Mucosa of descending colon (tissue), 3 donors: Measurements from ENCODE around the gene PCDHB6. TPM values are rescaled to one million over a fixed set of nuclear protein-coding genes. Genes with fewer than 3 reads are reported as not detected.
"Not testable (repeated sequence)": the region's sequence is repeated elsewhere in the genome, so short reads cannot be mapped to it uniquely, and the experiment has no call there.

Source experiments
- ATAC-seq: fragments of 200-7000 bp; cut with Tn5 transposase; one replicate; pipeline ENCODE4 v1.9.1; 2020; ENCODE audit warnings: mild to moderate bottlenecking, moderate library complexity
- DNase-seq, 3 donors: peaks; one replicate each; pipeline ENCODE4 v3.0.0-alpha.2; 2020
- H3K36me3 ChIP-seq: fragments of 200-600 bp; one replicate; pipeline ENCODE4 v1.8.0; 2021; ENCODE audit warnings: low read depth, mild to moderate bottlenecking
- H3K4me1 ChIP-seq: fragments of 200-600 bp; one replicate; pipeline ENCODE4 v1.8.0; 2021; ENCODE audit warnings: low read depth, mild to moderate bottlenecking
- H3K4me3 ChIP-seq: fragments of 200-600 bp; one replicate; pipeline ENCODE4 v1.8.0; 2021; ENCODE audit warnings: mild to moderate bottlenecking
- H3K9me3 ChIP-seq: fragments of 200-600 bp; one replicate; pipeline ENCODE4 v1.8.0; 2021; ENCODE audit warnings: mild to moderate bottlenecking
- intact Hi-C, 2 donors: fragments of 100-400 bp; cut with DNase I in 1 of 2; cut with micrococcal nuclease in 1 of 2; formaldehyde crosslinking; loops; one replicate each; pipeline versions ENCODE4 v1.11.0 to v1.11.1; 2022; cut with DNase I, micrococcal nuclease
- total RNA-seq, 3 donors: library from RNA; stranded (reverse); fragmentation: NEBNext Ultra II Directional in 2 of 3; extraction: Animal tissue kit (Norgen Biotek cat#: 25700) in 2 of 3; gene quantifications; one replicate each; pipeline versions ENCODE4 v1.2.1 to v1.2.4, GENCODE V29; 2021 to 2023
- TF ChIP-seq, protein P1 (sequence below): fragments of 200-600 bp; IDR thresholded peaks from one replicate; pipeline ENCODE4 v1.8.0; 2022; ENCODE audit warnings: antibody characterized with exemption, mild to moderate bottlenecking
- donor health status: DM: no; HTN: no; CAD: no; lungs with moderate emphysema.
- donor health status: DM: no; HTN: no; CAD: no.
- donor health status: DM: no; HTN: yes; CAD: no.

Gene PCDHB6
- total RNA-seq, 3 donors from 2014 or later: 0.24 to 0.60 (median 0.29) TPM

DNA sequence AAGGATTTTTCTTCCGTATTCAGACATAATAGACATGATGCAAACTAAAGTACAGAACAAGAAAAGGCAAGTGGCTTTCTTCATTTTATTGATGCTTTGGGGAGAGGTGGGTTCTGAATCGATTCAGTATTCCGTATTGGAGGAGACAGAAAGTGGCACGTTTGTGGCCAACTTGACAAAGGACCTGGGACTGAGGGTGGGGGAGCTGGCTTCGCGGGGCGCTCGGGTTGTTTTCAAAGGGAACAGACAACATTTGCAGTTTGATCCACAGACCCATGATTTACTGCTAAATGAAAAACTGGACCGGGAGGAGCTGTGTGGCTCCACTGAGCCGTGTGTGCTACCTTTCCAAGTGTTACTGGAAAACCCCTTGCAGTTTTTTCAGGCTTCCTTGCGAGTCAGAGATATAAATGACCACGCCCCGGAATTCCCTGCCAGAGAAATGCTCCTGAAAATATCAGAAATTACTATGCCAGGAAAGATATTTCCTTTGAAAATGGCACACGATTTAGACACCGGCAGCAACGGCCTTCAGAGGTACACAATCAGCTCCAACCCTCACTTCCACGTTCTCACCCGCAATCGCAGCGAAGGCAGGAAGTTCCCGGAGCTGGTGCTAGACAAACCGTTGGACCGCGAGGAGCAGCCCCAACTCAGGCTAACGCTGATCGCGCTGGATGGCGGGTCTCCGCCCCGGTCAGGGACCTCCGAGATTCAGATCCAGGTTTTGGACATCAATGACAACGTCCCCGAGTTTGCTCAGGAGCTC, 551 bp downstream of the PCDHB6 start:
- TF ChIP-seq, protein P1, sequence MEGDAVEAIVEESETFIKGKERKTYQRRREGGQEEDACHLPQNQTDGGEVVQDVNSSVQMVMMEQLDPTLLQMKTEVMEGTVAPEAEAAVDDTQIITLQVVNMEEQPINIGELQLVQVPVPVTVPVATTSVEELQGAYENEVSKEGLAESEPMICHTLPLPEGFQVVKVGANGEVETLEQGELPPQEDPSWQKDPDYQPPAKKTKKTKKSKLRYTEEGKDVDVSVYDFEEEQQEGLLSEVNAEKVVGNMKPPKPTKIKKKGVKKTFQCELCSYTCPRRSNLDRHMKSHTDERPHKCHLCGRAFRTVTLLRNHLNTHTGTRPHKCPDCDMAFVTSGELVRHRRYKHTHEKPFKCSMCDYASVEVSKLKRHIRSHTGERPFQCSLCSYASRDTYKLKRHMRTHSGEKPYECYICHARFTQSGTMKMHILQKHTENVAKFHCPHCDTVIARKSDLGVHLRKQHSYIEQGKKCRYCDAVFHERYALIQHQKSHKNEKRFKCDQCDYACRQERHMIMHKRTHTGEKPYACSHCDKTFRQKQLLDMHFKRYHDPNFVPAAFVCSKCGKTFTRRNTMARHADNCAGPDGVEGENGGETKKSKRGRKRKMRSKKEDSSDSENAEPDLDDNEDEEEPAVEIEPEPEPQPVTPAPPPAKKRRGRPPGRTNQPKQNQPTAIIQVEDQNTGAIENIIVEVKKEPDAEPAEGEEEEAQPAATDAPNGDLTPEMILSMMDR: no peak
- Histone ChIP-seq H3K9me3 (peaks cover 41% of the 10 kb centered on the region), H3K36me3 (no peaks in the 10 kb centered on the region), H3K4me3 (no peak overlapping the region), H3K4me1 (no peaks in the 10 kb centered on the region)
- intact Hi-C loops: no loop called here
- no peak for DNase-seq
- no peak for ATAC-seq

DNA sequence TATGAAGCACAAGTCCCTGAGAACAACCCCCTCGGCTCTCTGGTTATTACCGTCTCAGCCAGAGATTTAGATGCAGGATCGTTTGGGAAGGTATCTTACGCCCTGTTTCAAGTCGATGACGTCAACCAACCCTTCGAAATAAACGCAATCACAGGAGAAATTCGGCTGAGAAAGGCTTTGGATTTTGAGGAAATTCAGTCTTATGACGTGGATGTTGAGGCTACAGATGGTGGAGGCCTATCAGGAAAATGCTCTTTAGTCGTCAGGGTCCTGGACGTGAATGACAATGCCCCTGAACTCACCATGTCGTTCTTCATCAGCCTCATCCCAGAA, 1.1 kb downstream of the PCDHB6 start:
- Histone ChIP-seq H3K9me3 (peaks cover 46% of the 10 kb centered on the region), H3K4me3 (no peak overlapping the region), H3K4me1 (no peaks in the 10 kb centered on the region), H3K36me3 (no peaks in the 10 kb centered on the region)
- no peak for DNase-seq
- TF ChIP-seq, protein P1: no peak
- ATAC-seq: no peak
- intact Hi-C loops: no loop called here

DNA sequence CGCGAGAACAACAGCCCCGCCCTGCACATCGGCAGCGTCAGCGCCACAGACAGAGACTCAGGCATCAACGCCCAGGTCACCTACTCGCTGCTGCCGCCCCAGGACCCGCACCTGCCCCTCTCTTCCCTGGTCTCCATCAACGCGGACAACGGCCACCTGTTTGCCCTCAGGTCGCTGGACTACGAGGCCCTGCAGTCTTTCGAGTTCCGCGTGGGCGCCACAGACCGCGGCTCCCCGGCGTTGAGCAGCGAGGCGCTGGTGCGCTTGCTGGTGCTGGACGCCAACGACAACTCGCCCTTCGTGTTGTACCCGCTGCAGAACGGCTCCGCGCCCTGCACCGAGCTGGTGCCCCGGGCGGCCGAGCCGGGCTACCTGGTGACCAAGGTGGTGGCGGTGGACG, 1.8 kb downstream of the PCDHB6 start:
- peaks cover 52% of the 10 kb centered on the region for H3K9me3 ChIP-seq
- H3K36me3 ChIP-seq, H3K4me3 ChIP-seq, H3K4me1 ChIP-seq, intact Hi-C loops, DNase-seq, ATAC-seq: not testable (repeated sequence)

DNA sequence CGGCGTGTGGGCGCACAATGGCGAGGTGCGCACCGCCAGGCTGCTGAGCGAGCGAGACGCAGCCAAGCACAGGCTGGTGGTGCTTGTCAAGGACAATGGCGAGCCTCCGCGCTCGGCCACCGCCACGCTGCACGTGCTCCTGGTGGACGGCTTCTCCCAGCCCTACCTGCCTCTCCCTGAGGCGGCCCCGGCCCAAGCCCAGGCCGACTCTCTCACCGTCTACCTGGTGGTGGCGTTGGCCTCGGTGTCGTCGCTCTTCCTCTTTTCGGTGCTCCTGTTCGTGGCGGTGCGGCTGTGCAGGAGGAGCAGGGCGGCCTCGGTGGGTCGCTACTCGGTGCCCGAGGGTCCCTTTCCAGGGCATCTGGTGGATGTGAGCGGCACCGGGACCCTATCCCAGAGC, 2.2 kb downstream of the PCDHB6 start:
- intact Hi-C loops, ATAC-seq, DNase-seq: not testable (repeated sequence)

DNA sequence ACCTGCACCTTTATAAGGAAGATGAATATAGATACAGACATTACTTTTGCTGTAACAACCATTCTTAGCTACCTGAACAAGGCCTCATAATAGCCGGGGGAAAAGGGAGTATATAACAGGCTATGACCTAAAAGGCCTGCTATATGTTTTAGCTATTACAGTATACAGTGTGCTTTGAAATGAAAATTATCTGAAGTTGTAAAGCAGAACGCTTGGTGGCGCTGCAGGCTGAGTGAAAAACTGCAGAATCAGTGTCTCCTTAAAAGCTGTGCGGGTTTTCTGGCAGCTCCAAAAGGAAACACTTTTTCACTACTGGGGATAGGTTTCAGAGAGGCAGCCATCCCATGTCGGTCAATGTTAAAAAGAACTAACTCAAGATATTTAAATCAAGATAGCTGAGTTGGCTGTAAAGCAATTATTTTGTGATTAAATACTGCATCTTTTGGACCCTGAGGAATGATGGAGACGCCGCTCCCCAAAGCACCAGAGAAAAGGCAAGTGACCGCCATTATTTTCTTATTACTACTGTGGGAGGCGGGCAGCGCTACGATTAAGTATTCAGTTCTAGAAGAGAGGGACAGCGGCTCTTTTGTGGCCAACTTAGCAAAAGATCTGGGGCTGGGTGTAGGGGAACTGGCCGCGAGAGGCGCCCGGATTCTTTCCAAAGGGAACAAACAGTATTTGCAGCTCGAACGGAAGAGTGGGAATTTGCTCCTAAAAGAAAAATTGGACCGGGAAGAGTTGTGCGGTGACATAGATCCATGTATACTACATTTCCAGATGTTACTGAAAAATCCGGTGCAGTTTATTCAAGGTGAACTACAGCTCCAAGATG, 5.9 kb downstream of the PCDHB6 start:
- no peaks in the 10 kb centered on the region for H3K4me1 ChIP-seq
- H3K9me3 ChIP-seq: peaks cover 55% of the 10 kb centered on the region
- H3K36me3 ChIP-seq: no peaks in the 10 kb centered on the region
- no peak overlapping the region for H3K4me3 ChIP-seq
- no peak for DNase-seq
- no peak for ATAC-seq
- intact Hi-C loops: no loop called here
- TF ChIP-seq, protein P1: no peak

More for the DNA sequence above, 2.2 kb downstream of the PCDHB6 start:
- not testable (repeated sequence) for H3K4me3 ChIP-seq, H3K4me1 ChIP-seq, H3K36me3 ChIP-seq
- peaks cover 57% of the 10 kb centered on the region for H3K9me3 ChIP-seq

DNA sequence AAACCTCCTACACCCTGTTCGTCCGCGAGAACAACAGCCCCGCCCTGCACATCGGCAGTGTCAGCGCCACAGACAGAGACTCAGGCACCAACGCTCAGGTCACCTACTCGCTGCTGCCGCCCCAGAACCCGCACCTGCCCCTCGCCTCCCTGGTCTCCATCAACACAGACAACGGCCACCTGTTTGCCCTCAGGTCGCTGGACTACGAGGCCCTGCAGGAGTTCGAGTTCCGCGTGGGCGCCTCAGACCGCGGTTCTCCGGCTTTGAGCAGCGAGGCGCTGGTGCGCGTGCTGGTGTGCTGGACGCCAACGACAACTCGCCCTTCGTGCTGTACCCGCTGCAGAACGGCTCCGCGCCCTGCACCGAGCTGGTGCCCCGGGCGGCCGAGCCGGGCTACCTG, 7.5 kb downstream of the PCDHB6 start:
- intact Hi-C loops, DNase-seq, H3K4me3 ChIP-seq, H3K4me1 ChIP-seq, H3K36me3 ChIP-seq, ATAC-seq: not testable (repeated sequence)
- H3K9me3 ChIP-seq: peaks cover 47% of the 10 kb centered on the region

DNA sequence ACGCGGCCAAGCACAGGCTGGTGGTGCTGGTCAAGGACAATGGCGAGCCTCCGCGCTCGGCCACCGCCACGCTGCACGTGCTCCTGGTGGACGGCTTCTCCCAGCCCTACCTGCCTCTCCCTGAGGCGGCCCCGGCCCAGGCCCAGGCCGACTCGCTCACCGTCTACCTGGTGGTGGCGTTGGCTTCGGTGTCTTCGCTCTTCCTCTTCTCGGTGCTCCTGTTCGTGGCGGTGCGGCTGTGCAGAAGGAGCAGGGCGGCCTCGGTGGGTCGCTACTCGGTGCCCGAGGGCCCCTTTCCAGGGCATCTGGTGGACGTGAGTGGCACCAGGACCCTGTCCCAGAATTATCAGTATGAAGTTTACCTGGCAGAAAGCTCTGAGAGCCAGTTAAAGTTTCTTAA, 8.0 kb downstream of the PCDHB6 start:
- intact Hi-C loops, H3K4me1 ChIP-seq, DNase-seq, H3K4me3 ChIP-seq, H3K36me3 ChIP-seq, ATAC-seq: not testable (repeated sequence)
- H3K9me3 ChIP-seq: peaks cover 42% of the 10 kb centered on the region
